ENCODE data around the gene CDRT4.

The CDRT4 gene

GRCh38 chr17:15393414-15393813 is 74.0 kb downstream of the CDRT4 start:
- no peak for DNase-seq (ENCODE audit: low spot score)

- DNase-seq (ENCODE audit: low spot score): no peak
These were observed 75.1 kb downstream of the CDRT4 start for GRCh38 chr17:15392326-15392741.

DNA sequence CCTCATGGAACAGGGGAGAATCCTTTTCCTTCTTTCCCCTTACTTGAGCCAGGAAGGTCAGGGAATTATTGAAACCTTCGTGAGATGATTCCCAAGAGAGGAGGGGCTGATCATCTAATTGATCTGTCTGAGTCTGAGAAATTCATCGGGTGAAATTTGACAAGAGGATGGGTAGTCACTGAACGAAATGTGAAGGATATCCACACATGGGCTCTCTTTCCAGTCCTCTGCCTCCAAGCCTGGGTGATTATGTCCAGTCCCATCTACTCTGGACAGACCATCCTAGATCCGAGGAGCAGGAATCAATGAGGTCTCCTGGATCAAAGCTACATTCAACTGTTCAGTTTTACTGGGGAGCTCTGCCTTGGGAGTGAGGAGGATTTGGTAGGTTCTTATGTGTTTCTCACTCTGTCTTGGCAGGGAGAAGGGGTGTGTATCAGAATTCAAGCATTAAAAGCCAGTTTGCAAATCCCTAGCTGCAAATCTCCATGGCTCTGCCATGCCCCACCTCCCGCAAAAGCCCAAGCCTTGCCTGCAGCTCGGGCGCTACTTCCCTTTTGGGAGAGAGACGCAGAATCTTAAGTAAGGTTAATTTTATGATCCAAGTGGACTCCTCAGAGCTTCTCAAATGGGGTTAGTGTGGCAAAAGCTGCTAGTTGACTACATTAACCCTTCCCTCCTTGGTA is 78.9 kb downstream of the CDRT4 start:
- no peak for DNase-seq (ENCODE audit: low spot score)

DNA sequence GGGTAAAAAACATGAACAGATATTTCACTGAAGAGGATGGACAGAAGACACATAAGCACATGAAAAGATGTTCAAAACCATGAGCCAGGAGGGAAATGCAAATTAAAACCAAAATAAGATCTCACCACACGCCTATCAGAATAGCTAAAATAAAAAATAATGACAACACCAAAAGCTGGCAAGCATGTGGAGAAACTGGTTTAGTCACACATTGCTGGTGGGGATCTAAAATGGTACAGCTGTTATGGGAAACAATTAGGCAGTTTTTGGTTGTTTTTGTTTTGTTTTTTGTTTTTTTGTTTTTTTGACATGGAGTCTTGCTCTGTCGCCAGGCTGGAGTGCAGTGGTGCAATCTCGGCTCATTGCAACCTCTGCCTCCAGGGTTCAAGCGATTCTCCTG is 81.3 kb downstream of the CDRT4 start:
- no peak for DNase-seq (ENCODE audit: low spot score)
